HepG2 (cell line): ENCODE measurements around the gene PAM16. TPM values are rescaled to one million over a fixed set of nuclear protein-coding genes. Genes with fewer than 3 reads are reported as not detected.

Experiments
- ATAC-seq: fragments of 200-7000 bp; cut with Tn5 transposase; 3 replicates; pipeline ENCODE4 v1.9.1; 2020; ENCODE audit warnings: mild to moderate bottlenecking, moderate library complexity
- BruUV-seq: library from RNA; stranded (reverse); fragments of 400-500 nt; replicated peaks from 2 replicates; lab custom pipeline; 2021; lab: Mats Ljungman, UMichigan
- CTCF ChIA-PET: fragments of 300-600 bp; formaldehyde crosslinking; extraction: SDS; loops from one replicate; lab custom pipeline; 2021; ENCODE audit warnings: low total read pairs, inconsistent platforms, low intra/inter-chr PET ratio; lab: Yijun Ruan, JAX
- POLR2A ChIA-PET: fragments of 350-600 bp; sonication (Branson Sonifier 250); formaldehyde crosslinking; loops from one replicate; lab custom pipeline; 2020; ENCODE audit warnings: antibody characterized with exemption, inconsistent platforms; lab: Yijun Ruan, JAX
- DNase-seq: peaks from one replicate; pipeline ENCODE4 v3.0.0-alpha.2; 2015; ENCODE audit warnings: low spot score
- FAIRE-seq: peaks from 3 replicates; lab custom pipeline; 2011; peaks lifted over from hg19 to GRCh38; lab: Jason Lieb, UNC
- H2AFZ ChIP-seq: one replicate; pipeline ENCODE4 v1.6.1; 2011; ENCODE audit warnings: low read length, inconsistent platforms
- H3K27ac ChIP-seq: fragments of 300-600 bp; 3 replicates; pipeline ENCODE4 v1.8.0; 2011; ENCODE audit warnings: mixed run types, mild to moderate bottlenecking, mixed read lengths, low read length, inconsistent platforms; ENCODE audit not compliant: insufficient read depth; ENCODE audit errors: extremely low read length
- H3K27me3 ChIP-seq, 2 experiments: fragments of 200-600 bp in 1 of 2; 2 replicates in 1 of 2; 3 replicates in 1 of 2; pipeline versions ENCODE4 v1.6.0 to v1.8.0; 2011; ENCODE audit warnings: low read length in 2 of 2, mild to moderate bottlenecking in 2 of 2, moderate library complexity in 2 of 2, inconsistent platforms in 1 of 2; ENCODE audit not compliant: insufficient read depth in 2 of 2, control insufficient read depth in 1 of 2
- H3K36me3 ChIP-seq, 2 experiments: fragments of 200-600 bp in 1 of 2; replicated peaks in 1 of 2; 2 replicates in 1 of 2; 3 replicates in 1 of 2; pipeline versions ENCODE4 v1.5.1 to v1.8.0; 2011; ENCODE audit warnings: low read length in 2 of 2, inconsistent platforms in 1 of 2; ENCODE audit not compliant: insufficient read depth in 2 of 2, control insufficient read depth in 1 of 2
- H3K4me1 ChIP-seq: 2 replicates; pipeline ENCODE4 v1.5.1; 2012; ENCODE audit warnings: low read length, inconsistent platforms; ENCODE audit not compliant: insufficient read depth
- H3K4me2 ChIP-seq: 2 replicates; pipeline ENCODE4 v1.6.0; 2011; ENCODE audit warnings: low read depth, low read length, inconsistent platforms
- H3K4me3 ChIP-seq, 3 experiments: fragments of 200-600 bp in 1 of 3; sonication (generic), shearing (Covaris generic) in 1 of 3; replicated peaks in 1 of 3; 2 replicates each; pipeline ENCODE4 v1.5.1; 2011 to 2016; ENCODE audit warnings: low read length in 3 of 3, inconsistent platforms in 2 of 3, low read depth in 2 of 3, mild to moderate bottlenecking in 2 of 3, control low read depth in 1 of 3, mixed read lengths in 1 of 3; ENCODE audit not compliant: insufficient read depth in 1 of 3
- H3K79me2 ChIP-seq: one replicate; pipeline ENCODE4 v1.6.1; 2011; ENCODE audit warnings: low read length, inconsistent platforms; ENCODE audit not compliant: insufficient read depth
- H3K9ac ChIP-seq: 2 replicates; pipeline ENCODE4 v1.6.0; 2011; ENCODE audit warnings: mild to moderate bottlenecking, low read depth, low read length, inconsistent platforms; ENCODE audit not compliant: insufficient read depth
- H3K9me3 ChIP-seq: 2 replicates; pipeline ENCODE4 v1.5.1; 2012; ENCODE audit warnings: mild to moderate bottlenecking, low read length
- H4K20me1 ChIP-seq: 2 replicates; pipeline ENCODE4 v1.6.0; 2011; ENCODE audit warnings: inconsistent platforms, mild to moderate bottlenecking, low read length, moderate library complexity; ENCODE audit not compliant: insufficient read depth
- CCDC6 ChIP-seq: sonication (generic); formaldehyde crosslinking; IDR thresholded peaks from 2 replicates; pipeline ENCODE4 v1.8.1; 2022; ENCODE audit warnings: mild to moderate bottlenecking, missing genetic modification reagents, moderate library complexity
- DBP ChIP-seq: sonication (generic); formaldehyde crosslinking; IDR thresholded peaks from 2 replicates; pipeline ENCODE4 v1.4.0; 2020; ENCODE audit warnings: missing genetic modification reagents; ENCODE audit errors: not compliant biosample characterization
- DMAP1 ChIP-seq: IDR thresholded peaks from 2 replicates; pipeline ENCODE4 v1.6.1; 2016
- DZIP1 ChIP-seq: sonication (generic); formaldehyde crosslinking; IDR thresholded peaks from 2 replicates; pipeline ENCODE4 v1.5.0; 2020; ENCODE audit warnings: mild to moderate bottlenecking, missing genetic modification reagents
- GATA4 ChIP-seq: sonication (generic); IDR thresholded peaks from 2 replicates; pipeline ENCODE4 v1.6.1; 2016; ENCODE audit warnings: antibody characterized with exemption, low read depth, borderline replicate concordance
- HDAC2 ChIP-seq: sonication (generic); formaldehyde crosslinking; IDR thresholded peaks from 2 replicates; pipeline ENCODE4 v1.4.0; 2020; ENCODE audit warnings: missing genetic modification reagents
- HMG20A ChIP-seq: IDR thresholded peaks from 2 replicates; pipeline ENCODE4 v1.6.1; 2016; ENCODE audit warnings: borderline replicate concordance
- KMT2A ChIP-seq: sonication (generic); formaldehyde crosslinking; IDR thresholded peaks from 2 replicates; pipeline ENCODE4 v1.4.0; 2020; ENCODE audit warnings: missing genetic modification reagents
- NR2C2 ChIP-seq: sonication (generic); formaldehyde crosslinking; IDR thresholded peaks from 2 replicates; pipeline ENCODE4 v1.4.0; 2020; ENCODE audit warnings: missing genetic modification reagents, mild to moderate bottlenecking, moderate library complexity, borderline replicate concordance
- POLR2A ChIP-seq, 2 experiments: IDR thresholded peaks; 2 replicates each; pipeline ENCODE4 v1.6.1; 2011; ENCODE audit warnings: low read depth in 2 of 2, low read length in 2 of 2, mild to moderate bottlenecking in 1 of 2, moderate library complexity in 1 of 2; ENCODE audit not compliant: insufficient read depth in 1 of 2
- TEAD3 ChIP-seq: optimal IDR thresholded peaks from 2 replicates; pipeline ENCODE3; 2016; ENCODE audit warnings: borderline replicate concordance
- TMF1 ChIP-seq: sonication (generic); formaldehyde crosslinking; IDR thresholded peaks from 2 replicates; pipeline ENCODE4 v1.8.1; 2022; ENCODE audit warnings: low read depth, missing genetic modification reagents
- ZBTB20 ChIP-seq: sonication (generic); formaldehyde crosslinking; IDR thresholded peaks from 2 replicates; pipeline ENCODE4 v1.8.1; 2023; ENCODE audit warnings: missing genetic modification reagents, low read depth, mild to moderate bottlenecking, borderline replicate concordance
- ZEB1 ChIP-seq: IDR thresholded peaks from 2 replicates; pipeline ENCODE4 v1.6.1; 2012; ENCODE audit warnings: mild to moderate bottlenecking, low read depth, inconsistent platforms; ENCODE audit not compliant: insufficient replicate concordance
- ZKSCAN5 ChIP-seq: sonication (generic); formaldehyde crosslinking; IDR thresholded peaks from 2 replicates; pipeline ENCODE4 v1.5.1; 2020; ENCODE audit warnings: mild to moderate bottlenecking, missing genetic modification reagents
- ZNF276 ChIP-seq: sonication (generic); formaldehyde crosslinking; IDR thresholded peaks from 2 replicates; pipeline ENCODE4 v1.4.0; 2020; ENCODE audit warnings: mild to moderate bottlenecking, low read depth, missing genetic modification reagents
- ZNF296 ChIP-seq: sonication (generic); formaldehyde crosslinking; conservative IDR thresholded peaks from 2 replicates; pipeline ENCODE4 v1.5.0; 2020; ENCODE audit warnings: mild to moderate bottlenecking, missing genetic modification reagents
- ZNF430 ChIP-seq: sonication (generic); formaldehyde crosslinking; IDR thresholded peaks from 2 replicates; pipeline ENCODE4 v1.9.0; 2021; ENCODE audit warnings: mild to moderate bottlenecking, missing genetic modification reagents
- ZNF703 ChIP-seq: sonication (generic); formaldehyde crosslinking; IDR thresholded peaks from 2 replicates; pipeline ENCODE4 v1.5.1; 2020; ENCODE audit warnings: missing genetic modification reagents, mild to moderate bottlenecking, moderate library complexity, borderline replicate concordance
- WGBS: methylation state at CpG from one replicate; pipeline ENCODE4 v1.1.6; 2017; ENCODE audit warnings: low lambda C conversion rate; 5-methylcytosine and 5-hydroxymethylcytosine counted together
- in situ Hi-C: cut with HindIII; loops from 2 replicates; pipeline ENCODE4 v1.10.0; 2017; ENCODE audit warnings: low pct_unique_long_range_greater_than_20kb; ENCODE audit not compliant: extremely low pct_ligation_motif_present
- intact Hi-C: fragments of 100-400 bp; cut with micrococcal nuclease; formaldehyde crosslinking; loops from one replicate; pipeline ENCODE4 v1.10.0; 2022; ENCODE audit not compliant: unreplicated experiment
- polyA plus RNA-seq, 8 experiments: library from polyadenylated mRNA; depleted of rRNA in 3 of 8; stranded (reverse) in 7 of 8; unstranded in 1 of 8; fragments of >200 nt; fragmentation: Illumina TruSeq in 4 of 8; extraction: Trizol in 4 of 8; gene quantifications; 2 replicates each; pipeline versions ENCODE4 v1.2.1 to v1.2.3, GENCODE V29; 2011 to 2016; ENCODE audit warnings: low read depth in 4 of 8, missing spikeins in 1 of 8, mixed read lengths in 1 of 8; ENCODE audit not compliant: insufficient read depth in 1 of 8
- total RNA-seq, 5 experiments: library from RNA; depleted of rRNA; stranded (reverse); fragments of >200 nt; fragmentation: Illumina TruSeq; extraction: Trizol; gene quantifications; 2 replicates each; pipeline ENCODE4 v1.2.3, GENCODE V29; 2016; ENCODE audit warnings: low read depth in 1 of 5

Gene PAM16
- total and polyA plus RNA-seq, 2 of the 13 experiments (the other 11 are each of a cell fraction or from before 2014, with no cell fraction given) = 51.5 to 51.8 TPM

- peaks cover 17% of the 10 kb centered on the region for H4K20me1 ChIP-seq
- peaks cover 57% of the 10 kb centered on the region for H3K4me1 ChIP-seq
- peaks cover 45% of the 10 kb centered on the region for H3K79me2 ChIP-seq
- H3K27ac ChIP-seq = peak overlapping the region; percentile 88
- peak overlapping the region; percentile 39 to 74 (median 46) for H3K4me3 ChIP-seq
- 5% methylated on average over 20 of the region's 26 CpGs for WGBS
- H2AFZ ChIP-seq = no peak overlapping the region
- ChIA-PET CTCF (no interaction called here), POLR2A (interaction anchor here (0.6 to 2.7 kb wide), 18 partner anchors 17 to 91 kb away, joined by 3 to 15 read pairs (median 4); partner anchors contain the start of genes TFAP4 and VASN)
- peak overlapping the region; percentile 90 for H3K4me2 ChIP-seq
- DNase-seq = peak; percentile 87
- no peaks in the 10 kb centered on the region for H3K9me3 ChIP-seq
- BruUV-seq = TSS peak; percentile 91
- H3K9ac ChIP-seq = peak overlapping the region; percentile 81
- peak; percentile 63 for FAIRE-seq
- peak; percentile 67 for ATAC-seq
- in situ Hi-C loops = no loop called here
- peaks cover 6 to 20% of the 10 kb centered on the region in 2 experiments; a peak in 3 of 5 replicates for H3K36me3 ChIP-seq
- intact Hi-C loops = no loop called here
- H3K27me3 ChIP-seq = no peaks in the 10 kb centered on the region
- TF ChIP-seq HMG20A = no peak; the same call in 1 of the 2 replicates
- TF ChIP-seq POLR2A (IDR thresholded peaks at IDR 0.05; ENCODE audit: insufficient read depth in 1 of 2, low read depth in 2 of 2, low read length in 2 of 2) = peak in 1 of 2 experiments; percentile 62; a peak in 2 of 4 replicates
- no peak for TF ChIP-seq ZNF703 (CRISPR knock-in tag)
- no peak for TF ChIP-seq GATA4
- TF ChIP-seq ZNF276 = no peak
- TF ChIP-seq TMF1 (CRISPR knock-in tag) = no peak
- peak; percentile 18; the same call in 1 of the 2 replicates for TF ChIP-seq HDAC2
- TF ChIP-seq ZEB1 = peak; percentile 82
- TF ChIP-seq KMT2A (CRISPR knock-in tag) = 0 out of 2 replicates have a peak, but pooled peaks have one; percentile 10
- TF ChIP-seq NR2C2 (CRISPR knock-in tag) = no peak
- 0 out of 2 replicates have a peak, but pooled peaks have one; percentile 23 for TF ChIP-seq DZIP1
- no peak for TF ChIP-seq DMAP1 (CRISPR knock-in tag)
- TF ChIP-seq TEAD3 (CRISPR knock-in tag) = peak; percentile 25
- TF ChIP-seq DBP (CRISPR knock-in tag) = no peak
- TF ChIP-seq CCDC6 (CRISPR knock-in tag) = peak; percentile 83; the same call in 1 of the 2 replicates
- no peak for TF ChIP-seq ZKSCAN5 (CRISPR knock-in tag)
- 0 out of 2 replicates have a peak, but pooled peaks have one; percentile 36 for TF ChIP-seq ZNF430 (CRISPR knock-in tag)
- no peak for TF ChIP-seq ZNF296
- TF ChIP-seq ZBTB20 (CRISPR knock-in tag) = 0 out of 2 replicates have a peak, but pooled peaks have one; percentile 24
These were observed 5.9 kb downstream of the PAM16 start for GRCh38 chr16:4344983-4345835.
